Type B pancreatic cell (in vitro differentiated cells): ENCODE measurements around the gene NGLY1. TPM values are rescaled to one million over a fixed set of nuclear protein-coding genes. Genes with fewer than 3 reads are reported as not detected.

Experiments used
- DNase-seq: peaks from one replicate; pipeline ENCODE4 v3.0.0; 2021; ENCODE audit warnings: mixed read lengths; ENCODE audit not compliant: unreplicated experiment; ENCODE audit errors: extremely low spot score
- H3K27ac Mint-ChIP-seq: 2 replicates; pipeline ENCODE4 v1.8.0; 2021; ENCODE audit warnings: mild to moderate bottlenecking, mixed read lengths
- H3K27me3 Mint-ChIP-seq: 2 replicates; pipeline ENCODE4 v1.8.0; 2021; ENCODE audit warnings: mixed read lengths
- H3K36me3 Mint-ChIP-seq: 2 replicates; pipeline ENCODE4 v1.8.0; 2021; ENCODE audit warnings: mixed read lengths
- H3K4me1 Mint-ChIP-seq: one replicate; pipeline ENCODE4 v1.8.0; 2021; ENCODE audit warnings: mixed read lengths; ENCODE audit not compliant: unreplicated experiment
- H3K4me3 Mint-ChIP-seq: 2 replicates; pipeline ENCODE4 v1.8.0; 2021; ENCODE audit warnings: mild to moderate bottlenecking, mixed read lengths
- H3K9me3 Mint-ChIP-seq: 2 replicates; pipeline ENCODE4 v1.8.0; 2021; ENCODE audit warnings: mixed read lengths
- long read RNA-seq: library from polyadenylated mRNA; unstranded; transcript quantifications from one replicate; pipeline ENCODE4 v2.0.0, GENCODE V29; 2020
- total RNA-seq: library from RNA; stranded (reverse); gene quantifications from 2 replicates; pipeline ENCODE4 v1.2.1, GENCODE V29; 2021; ENCODE audit warnings: low replicate concordance
- TF ChIP-seq, protein P1 (sequence below): fragments of 200-600 bp; sonication (generic); conservative IDR thresholded peaks from 2 replicates; pipeline ENCODE4 v1.5.0; 2021; ENCODE audit warnings: antibody characterized with exemption, mild to moderate bottlenecking

Gene NGLY1, protein sequence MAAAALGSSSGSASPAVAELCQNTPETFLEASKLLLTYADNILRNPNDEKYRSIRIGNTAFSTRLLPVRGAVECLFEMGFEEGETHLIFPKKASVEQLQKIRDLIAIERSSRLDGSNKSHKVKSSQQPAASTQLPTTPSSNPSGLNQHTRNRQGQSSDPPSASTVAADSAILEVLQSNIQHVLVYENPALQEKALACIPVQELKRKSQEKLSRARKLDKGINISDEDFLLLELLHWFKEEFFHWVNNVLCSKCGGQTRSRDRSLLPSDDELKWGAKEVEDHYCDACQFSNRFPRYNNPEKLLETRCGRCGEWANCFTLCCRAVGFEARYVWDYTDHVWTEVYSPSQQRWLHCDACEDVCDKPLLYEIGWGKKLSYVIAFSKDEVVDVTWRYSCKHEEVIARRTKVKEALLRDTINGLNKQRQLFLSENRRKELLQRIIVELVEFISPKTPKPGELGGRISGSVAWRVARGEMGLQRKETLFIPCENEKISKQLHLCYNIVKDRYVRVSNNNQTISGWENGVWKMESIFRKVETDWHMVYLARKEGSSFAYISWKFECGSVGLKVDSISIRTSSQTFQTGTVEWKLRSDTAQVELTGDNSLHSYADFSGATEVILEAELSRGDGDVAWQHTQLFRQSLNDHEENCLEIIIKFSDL
- total RNA-seq = 34.4 and 38.9 TPM in 2 replicates
- long read RNA-seq, transcript NGLY1-204 (11 exons, 2,024 nt) = minor isoform, 21 of 247 reads
- long read RNA-seq, transcript NGLY1-202 (12 exons, 2,473 nt) = major isoform, 184 of 247 reads
- long read RNA-seq, transcript NGLY1-207 (12 exons, 2,534 nt) = minor isoform, 7 of 247 reads
- long read RNA-seq, partial matches to known transcripts = 9 of 247 reads
- long read RNA-seq, other reads (novel, unspliced or antisense) = 26 of 247 reads

DNA sequence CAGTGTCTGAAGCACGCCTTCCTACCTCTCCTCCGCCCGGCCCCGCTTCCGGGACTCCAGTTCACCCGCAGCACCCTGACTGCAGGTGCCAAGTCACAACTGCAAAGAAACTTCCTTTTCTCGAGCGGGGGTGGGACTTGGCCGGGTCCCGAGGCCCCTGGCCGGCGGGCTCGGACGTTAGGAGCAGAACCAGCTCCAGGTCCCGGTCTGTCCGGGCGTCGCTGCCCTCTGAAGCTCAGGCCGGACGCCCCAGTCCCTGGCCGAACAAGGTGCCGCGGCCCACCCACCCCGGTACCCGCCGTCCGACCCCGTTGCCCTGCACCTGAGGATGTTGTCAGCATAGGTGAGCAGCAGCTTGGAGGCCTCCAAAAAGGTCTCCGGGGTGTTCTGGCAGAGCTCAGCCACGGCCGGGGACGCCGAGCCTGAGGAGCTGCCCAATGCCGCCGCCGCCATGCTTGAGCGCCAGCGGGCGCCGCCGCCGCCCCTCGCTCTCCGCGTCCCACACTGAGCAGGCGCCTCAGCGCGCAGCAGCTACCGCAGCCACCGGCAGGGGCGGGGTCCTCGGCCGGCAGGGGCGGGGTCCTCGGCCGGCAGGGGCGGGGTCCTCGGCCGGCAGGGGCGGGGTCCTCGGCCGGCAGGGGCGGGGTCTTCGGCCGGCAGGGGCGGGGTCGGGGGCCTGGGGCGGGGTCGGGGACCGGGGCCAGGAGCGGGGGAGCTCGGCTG, at the start of gene NGLY1:
Gene NGLY1 (minus strand): TSS at position 506 of the 723 bp plus-strand sequence. CDS start 53 bp downstream, at position 453.
- peak; percentile 90 for DNase-seq
- Mint-ChIP-seq H3K9me3 (no peaks in the 10 kb centered on the region), H3K36me3 (peaks cover 9% of the 10 kb centered on the region), H3K27me3 (no peaks in the 10 kb centered on the region), H3K4me1 (peaks cover 41% of the 10 kb centered on the region), H3K27ac (peak within 1 kb of the TSS; percentile 76), H3K4me3 (peak within 1 kb of the TSS; percentile 93)
- TF ChIP-seq, protein P1, sequence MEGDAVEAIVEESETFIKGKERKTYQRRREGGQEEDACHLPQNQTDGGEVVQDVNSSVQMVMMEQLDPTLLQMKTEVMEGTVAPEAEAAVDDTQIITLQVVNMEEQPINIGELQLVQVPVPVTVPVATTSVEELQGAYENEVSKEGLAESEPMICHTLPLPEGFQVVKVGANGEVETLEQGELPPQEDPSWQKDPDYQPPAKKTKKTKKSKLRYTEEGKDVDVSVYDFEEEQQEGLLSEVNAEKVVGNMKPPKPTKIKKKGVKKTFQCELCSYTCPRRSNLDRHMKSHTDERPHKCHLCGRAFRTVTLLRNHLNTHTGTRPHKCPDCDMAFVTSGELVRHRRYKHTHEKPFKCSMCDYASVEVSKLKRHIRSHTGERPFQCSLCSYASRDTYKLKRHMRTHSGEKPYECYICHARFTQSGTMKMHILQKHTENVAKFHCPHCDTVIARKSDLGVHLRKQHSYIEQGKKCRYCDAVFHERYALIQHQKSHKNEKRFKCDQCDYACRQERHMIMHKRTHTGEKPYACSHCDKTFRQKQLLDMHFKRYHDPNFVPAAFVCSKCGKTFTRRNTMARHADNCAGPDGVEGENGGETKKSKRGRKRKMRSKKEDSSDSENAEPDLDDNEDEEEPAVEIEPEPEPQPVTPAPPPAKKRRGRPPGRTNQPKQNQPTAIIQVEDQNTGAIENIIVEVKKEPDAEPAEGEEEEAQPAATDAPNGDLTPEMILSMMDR = peak; percentile 43

DNA sequence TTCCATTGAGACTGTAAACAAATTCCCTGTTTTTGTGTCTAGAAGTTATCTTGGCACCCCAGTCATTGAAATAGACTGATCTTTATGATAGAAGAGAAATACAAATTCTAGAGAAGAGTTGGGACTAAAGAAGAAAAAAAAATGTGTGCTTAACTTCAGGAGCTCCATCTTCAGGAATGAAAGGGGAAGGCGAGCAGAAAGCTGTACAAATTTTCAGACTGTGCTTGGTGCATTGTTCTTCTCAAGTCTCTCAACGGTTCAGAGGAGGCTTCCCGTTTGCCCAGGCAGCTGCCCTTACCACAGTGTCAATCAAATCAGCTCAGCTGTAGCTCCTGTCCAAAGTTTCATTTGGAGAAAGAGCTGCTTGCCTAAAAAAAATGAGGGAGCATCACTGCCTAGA, 48.3 kb upstream of the NGLY1 start:
- peaks cover 6% of the 10 kb centered on the region for H3K4me1 Mint-ChIP-seq
- H3K9me3 Mint-ChIP-seq = no peaks in the 10 kb centered on the region
- no peaks in the 10 kb centered on the region for H3K27me3 Mint-ChIP-seq
- no peak overlapping the region for H3K4me3 Mint-ChIP-seq
- H3K27ac Mint-ChIP-seq = no peak overlapping the region
- no peaks in the 10 kb centered on the region for H3K36me3 Mint-ChIP-seq
- no peak for DNase-seq
- TF ChIP-seq, protein P1 = peak; percentile 41

DNA sequence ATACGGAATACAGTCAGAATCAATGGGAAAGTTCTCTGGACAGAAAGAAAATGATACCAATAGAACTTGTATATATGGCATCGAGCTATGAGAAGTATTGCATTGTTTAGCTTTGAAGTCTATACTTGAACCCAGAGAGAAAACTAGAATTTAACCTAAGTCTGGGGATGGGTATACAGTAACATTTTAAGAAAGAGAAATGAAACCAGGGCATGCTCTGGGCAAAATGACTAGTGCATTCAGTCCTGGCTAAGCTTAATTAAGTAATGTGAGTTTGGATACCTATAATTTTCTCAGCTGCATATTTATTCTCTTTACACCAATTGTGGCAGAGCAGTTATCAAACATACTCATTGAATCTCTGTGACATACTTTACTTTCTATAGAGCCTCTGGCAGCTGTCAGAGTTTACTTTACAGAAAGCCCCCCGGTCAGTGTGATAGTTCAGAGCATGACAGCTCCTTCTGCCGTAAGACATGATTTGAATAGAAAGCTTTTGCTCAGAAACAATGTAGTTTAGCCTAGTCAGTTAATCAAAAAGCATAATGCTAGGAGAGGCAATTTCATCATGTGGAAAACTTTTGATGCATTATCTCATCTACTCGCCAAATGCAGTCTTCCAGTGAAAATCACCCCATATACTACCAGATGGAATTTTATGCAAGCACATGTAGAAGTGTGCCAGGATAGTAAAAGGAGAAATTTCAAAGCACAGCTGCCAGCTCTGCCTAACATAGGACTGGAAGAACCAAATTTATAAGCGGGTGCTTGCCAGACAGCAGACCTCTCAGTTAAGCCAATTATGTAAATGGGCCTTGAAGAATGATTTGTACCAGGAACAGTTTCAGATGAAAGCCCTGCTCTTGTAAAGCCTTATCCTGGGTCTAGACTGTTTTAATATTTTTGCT, 47.4 kb upstream of the NGLY1 start:
- Mint-ChIP-seq H3K4me1 (peaks cover 6% of the 10 kb centered on the region), H3K36me3 (no peaks in the 10 kb centered on the region), H3K27ac (no peak overlapping the region), H3K9me3 (peaks cover 3% of the 10 kb centered on the region), H3K4me3 (no peak overlapping the region), H3K27me3 (no peaks in the 10 kb centered on the region)
- TF ChIP-seq, protein P1 = no peak
- no peak for DNase-seq

DNA sequence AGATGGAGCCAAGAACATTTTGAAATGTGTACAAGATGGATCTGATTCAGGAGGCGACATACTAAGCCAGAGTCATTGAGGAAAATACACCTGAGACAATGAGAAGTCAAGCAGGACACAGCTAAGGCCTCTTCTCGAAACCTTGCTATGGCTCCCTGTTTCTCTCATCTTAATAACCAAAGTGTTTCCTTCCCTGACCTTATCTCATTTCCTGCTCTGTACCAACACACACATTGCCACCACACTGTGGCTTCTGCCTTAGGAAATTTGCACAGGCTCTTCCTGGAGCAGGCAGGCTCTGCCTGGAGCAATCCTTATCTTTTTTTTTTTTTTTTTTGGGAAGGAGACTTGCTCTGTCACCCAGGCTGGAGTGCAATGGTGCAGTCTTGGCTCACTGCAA, 43.3 kb upstream of the NGLY1 start:
- Mint-ChIP-seq H3K4me3 (no peak overlapping the region), H3K9me3 (peaks cover 3% of the 10 kb centered on the region), H3K27ac (no peak overlapping the region), H3K36me3 (no peaks in the 10 kb centered on the region), H3K4me1 (peaks cover 6% of the 10 kb centered on the region), H3K27me3 (peaks cover 7% of the 10 kb centered on the region)
- no peak for DNase-seq
- TF ChIP-seq, protein P1 = no peak
